SJSA1 (cell line): ENCODE data around the gene USP20. TPM values are rescaled to one million over a fixed set of nuclear protein-coding genes. Genes with fewer than 3 reads are reported as not detected.

ENCODE experiments used
- DNase-seq, 2 experiments: peaks; one replicate each; pipeline ENCODE4 v3.0.0-alpha.2; 2015 to 2020; ENCODE audit warnings: low spot score in 2 of 2, low read depth in 1 of 2
- H3K27ac ChIP-seq: fragments of 250-450 bp; sonication (Bioruptor Pico); 2 replicates; pipeline ENCODE4 v1.5.1; 2020; ENCODE audit warnings: mild to moderate bottlenecking, moderate library complexity
- H3K27me3 ChIP-seq: fragments of 250-450 bp; sonication (Bioruptor Pico); replicated peaks from 2 replicates; pipeline ENCODE4 v1.5.1; 2020; ENCODE audit warnings: mild to moderate bottlenecking, moderate library complexity
- H3K36me3 ChIP-seq: fragments of 250-450 bp; sonication (Bioruptor Pico); 2 replicates; pipeline ENCODE4 v1.5.1; 2020; ENCODE audit warnings: mild to moderate bottlenecking
- H3K4me1 ChIP-seq: fragments of 250-450 bp; sonication (Bioruptor Pico); replicated peaks from 2 replicates; pipeline ENCODE4 v1.6.1; 2021; ENCODE audit warnings: mild to moderate bottlenecking
- H3K4me3 ChIP-seq: fragments of 250-450 bp; sonication (Bioruptor Pico); 2 replicates; pipeline ENCODE4 v1.5.1; 2020; ENCODE audit warnings: mild to moderate bottlenecking
- H3K9me3 ChIP-seq: fragments of 250-450 bp; sonication (Bioruptor Pico); replicated peaks from 2 replicates; pipeline ENCODE4 v1.5.1; 2020; ENCODE audit warnings: mild to moderate bottlenecking
- total RNA-seq: library from RNA; depleted of rRNA; stranded (reverse); fragments of >200 nt; shearing (Covaris generic); gene quantifications from 2 replicates; pipeline ENCODE4 v1.2.3, GENCODE V29; 2014

Gene USP20
- total RNA-seq, 1 experiment from 2014 or later = 2.1 TPM

DNA sequence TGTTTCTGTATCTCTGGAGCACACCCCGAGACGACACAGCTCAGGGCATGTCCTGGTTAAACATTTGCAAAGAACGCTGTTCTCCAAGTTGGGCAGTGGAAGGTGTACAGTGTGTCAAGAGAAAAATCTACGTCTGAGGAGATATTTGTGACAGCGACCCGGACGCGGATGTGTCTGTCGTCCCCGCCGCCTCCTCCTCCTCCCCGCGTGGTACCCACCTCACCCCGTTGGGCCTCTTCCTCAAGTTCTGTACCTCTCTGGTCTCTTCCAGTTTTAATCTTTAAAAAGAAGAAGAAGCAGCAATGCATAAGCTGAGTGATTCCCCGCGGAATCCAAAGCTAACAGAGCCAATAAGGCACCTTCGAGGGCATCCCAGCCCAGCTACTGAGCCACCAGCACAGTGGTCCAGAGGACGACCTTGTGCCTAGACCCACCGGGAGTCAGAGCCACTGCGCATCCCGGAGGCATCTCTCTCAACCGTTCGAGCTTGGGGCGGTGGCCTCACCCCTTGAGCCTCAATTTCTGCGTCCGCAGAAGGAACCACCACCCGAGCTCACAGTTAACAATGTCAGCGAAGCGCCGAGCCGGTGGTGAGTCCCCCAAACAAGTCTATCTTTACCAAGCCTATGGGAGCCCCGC, 650 bp upstream of the USP20 start:
- no peak overlapping the region for H3K27ac ChIP-seq
- DNase-seq = no peak

DNA sequence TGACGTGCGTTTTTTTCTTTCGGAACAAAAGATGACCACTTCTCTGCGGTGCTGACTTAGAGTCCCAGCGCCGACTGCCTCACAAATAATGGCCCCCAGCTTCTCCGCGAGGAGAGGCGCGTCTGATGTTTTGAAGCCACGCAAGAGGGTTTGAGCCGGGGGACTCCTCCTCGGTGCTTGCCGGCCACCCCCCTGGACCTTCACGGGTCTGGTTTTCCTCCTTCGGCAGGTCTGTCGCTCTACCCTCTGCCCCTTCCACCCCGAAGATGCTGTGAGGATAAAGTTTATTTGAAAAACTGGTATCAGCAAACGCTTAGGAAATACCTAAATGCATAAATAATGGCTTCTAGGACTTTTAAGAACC, 584 bp downstream of the USP20 start:
- peaks cover 31% of the 10 kb centered on the region for H3K36me3 ChIP-seq
- H3K27ac ChIP-seq = no peak overlapping the region
- no peaks in the 10 kb centered on the region for H3K27me3 ChIP-seq
- H3K4me1 ChIP-seq = peaks cover 18% of the 10 kb centered on the region
- no peaks in the 10 kb centered on the region for H3K9me3 ChIP-seq
- peak overlapping the region; percentile 81 for H3K4me3 ChIP-seq
- no peak for DNase-seq

More for the DNA sequence above, 650 bp upstream of the USP20 start:
- peaks cover 18% of the 10 kb centered on the region for H3K4me1 ChIP-seq
- peak overlapping the region; percentile 81 for H3K4me3 ChIP-seq
- H3K36me3 ChIP-seq = peaks cover 37% of the 10 kb centered on the region
- H3K27me3 ChIP-seq = no peaks in the 10 kb centered on the region
- H3K9me3 ChIP-seq = no peaks in the 10 kb centered on the region

DNA sequence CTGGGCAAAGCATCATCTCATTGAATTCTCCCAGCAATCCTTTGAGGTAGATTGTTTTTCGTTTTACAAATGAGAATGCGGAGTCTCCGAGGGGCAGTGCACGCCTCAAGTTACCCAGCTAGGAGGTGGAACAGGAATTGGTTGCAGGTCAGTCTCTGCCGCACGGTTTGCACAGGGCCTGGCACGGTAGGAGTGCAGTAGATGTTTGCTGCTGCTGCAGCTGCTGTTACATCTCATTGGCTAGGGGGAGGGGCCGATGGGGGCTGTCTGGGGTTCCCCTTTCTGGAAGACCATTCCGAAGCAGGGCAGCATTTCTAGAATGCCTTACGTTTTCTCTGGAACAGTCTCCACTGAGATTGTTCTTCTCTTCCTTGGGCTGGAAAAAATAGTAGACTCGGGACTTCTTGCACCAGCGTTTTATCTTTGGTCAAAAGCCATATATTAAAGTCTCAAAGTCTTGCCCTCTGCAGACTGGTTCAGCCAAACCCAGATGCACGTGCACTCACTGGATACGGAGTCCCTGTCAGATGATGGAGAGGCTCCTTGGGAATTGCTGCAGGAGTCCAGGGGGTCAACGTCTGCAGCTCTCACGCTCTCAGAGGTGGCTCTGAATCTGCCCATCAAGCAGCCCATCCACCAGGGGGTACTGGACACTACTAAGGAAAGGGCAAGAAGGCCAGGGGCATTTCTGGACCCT, 1.2 kb downstream of the USP20 start:
- peak overlapping the region; percentile 81 for H3K4me3 ChIP-seq
- no peaks in the 10 kb centered on the region for H3K9me3 ChIP-seq
- H3K4me1 ChIP-seq = peaks cover 18% of the 10 kb centered on the region
- H3K27me3 ChIP-seq = no peaks in the 10 kb centered on the region
- no peak overlapping the region for H3K27ac ChIP-seq
- H3K36me3 ChIP-seq = peaks cover 25% of the 10 kb centered on the region
- no peak for DNase-seq

DNA sequence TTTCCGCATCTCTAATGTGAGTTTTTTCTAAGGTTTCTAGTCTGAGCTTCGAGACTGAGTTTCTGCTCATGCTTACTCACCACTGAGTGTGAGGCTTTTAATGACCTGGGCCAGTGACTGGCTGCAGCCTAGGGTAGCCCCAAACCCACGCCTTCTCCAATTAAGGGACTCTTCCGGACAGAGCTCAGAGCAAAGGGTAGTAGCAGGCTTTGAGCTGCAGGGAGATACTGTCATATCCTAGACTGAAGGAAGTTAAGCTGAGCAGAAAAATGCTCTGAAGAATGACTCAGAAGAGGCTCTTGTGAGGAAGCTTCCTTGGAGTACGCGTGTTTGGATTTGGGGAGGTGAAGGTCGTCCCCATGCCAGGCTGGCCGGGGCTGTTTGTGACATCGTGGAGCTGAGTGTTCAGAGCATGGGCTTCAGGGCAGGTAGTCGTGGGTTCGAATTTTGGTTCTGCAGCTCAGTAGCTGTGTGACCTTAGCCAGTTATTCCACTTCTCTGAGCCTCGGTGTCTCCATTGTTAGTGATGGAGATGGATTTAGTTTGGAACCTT, 3.5 kb downstream of the USP20 start:
- peaks cover 18% of the 10 kb centered on the region for H3K4me1 ChIP-seq
- peaks cover 5% of the 10 kb centered on the region for H3K36me3 ChIP-seq
- DNase-seq = peak in 1 of 2 experiments; percentile 36
- H3K4me3 ChIP-seq = no peak overlapping the region
- no peak overlapping the region for H3K27ac ChIP-seq
- no peaks in the 10 kb centered on the region for H3K27me3 ChIP-seq
- H3K9me3 ChIP-seq = no peaks in the 10 kb centered on the region

DNA sequence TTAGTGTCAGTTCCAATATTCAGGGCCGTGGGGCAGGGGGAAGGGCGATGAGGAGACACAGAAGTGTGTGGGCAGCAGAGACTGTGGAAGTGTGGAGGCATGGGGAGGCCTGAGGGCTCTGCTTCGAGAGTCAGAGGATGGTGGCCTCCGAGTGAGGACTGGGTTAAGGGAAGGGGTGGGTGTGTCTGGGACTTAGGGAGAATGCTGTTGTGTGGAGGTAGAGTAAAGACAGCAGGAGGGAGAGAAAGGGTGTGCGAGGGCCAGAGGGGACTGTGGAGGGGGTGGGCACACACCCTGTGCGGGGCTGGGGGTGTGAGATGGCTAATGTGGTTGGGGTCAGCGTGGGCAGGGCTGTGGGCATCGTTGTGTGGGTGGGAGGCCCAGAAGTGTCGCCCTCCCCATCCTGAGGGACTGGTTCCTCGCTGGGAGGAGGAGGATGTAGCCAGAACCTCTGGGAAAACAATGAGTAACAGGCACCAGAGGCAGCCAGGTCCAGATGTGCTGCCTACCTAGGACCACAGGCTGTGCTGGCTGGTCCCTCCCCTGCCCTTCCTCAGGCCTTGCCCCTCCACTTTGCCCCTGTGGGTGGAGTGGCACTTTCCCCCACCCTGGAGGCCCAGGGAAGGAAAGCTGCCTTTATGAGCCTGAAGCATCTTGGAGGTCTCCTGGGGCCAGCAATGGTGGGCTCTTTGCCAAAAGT, 4.2 kb downstream of the USP20 start:
- DNase-seq = no peak
- no peak overlapping the region for H3K27ac ChIP-seq
- no peaks in the 10 kb centered on the region for H3K9me3 ChIP-seq

DNA sequence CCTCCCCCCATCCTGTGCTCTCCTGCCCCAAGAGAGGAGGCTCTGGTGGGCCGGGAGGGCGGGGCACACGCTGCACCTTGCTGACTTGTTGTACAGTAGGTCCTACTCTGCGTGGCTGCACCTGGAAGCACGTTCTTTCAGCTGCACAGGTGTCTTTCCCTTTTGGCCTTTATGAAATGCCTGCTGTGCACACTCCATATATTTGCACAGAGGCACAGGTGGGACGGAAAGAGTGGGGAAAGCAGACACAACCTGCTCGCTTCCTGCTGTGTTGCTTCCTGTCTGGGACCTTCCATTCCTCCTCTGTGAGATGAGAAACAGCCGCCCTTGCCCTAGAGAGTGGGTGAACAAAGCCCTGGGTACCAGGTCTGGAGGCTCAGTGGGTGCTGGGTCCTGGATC, 4.8 kb downstream of the USP20 start:
- Histone ChIP-seq H3K27me3 (no peaks in the 10 kb centered on the region), H3K4me3 (no peak overlapping the region), H3K36me3 (peaks cover 5% of the 10 kb centered on the region), H3K9me3 (no peaks in the 10 kb centered on the region), H3K4me1 (peaks cover 18% of the 10 kb centered on the region), H3K27ac (no peak overlapping the region)
- no peak for DNase-seq

More for the DNA sequence above, 4.2 kb downstream of the USP20 start:
- Histone ChIP-seq H3K27me3 (no peaks in the 10 kb centered on the region), H3K4me1 (peaks cover 18% of the 10 kb centered on the region), H3K36me3 (peaks cover 5% of the 10 kb centered on the region), H3K4me3 (no peak overlapping the region)

DNA sequence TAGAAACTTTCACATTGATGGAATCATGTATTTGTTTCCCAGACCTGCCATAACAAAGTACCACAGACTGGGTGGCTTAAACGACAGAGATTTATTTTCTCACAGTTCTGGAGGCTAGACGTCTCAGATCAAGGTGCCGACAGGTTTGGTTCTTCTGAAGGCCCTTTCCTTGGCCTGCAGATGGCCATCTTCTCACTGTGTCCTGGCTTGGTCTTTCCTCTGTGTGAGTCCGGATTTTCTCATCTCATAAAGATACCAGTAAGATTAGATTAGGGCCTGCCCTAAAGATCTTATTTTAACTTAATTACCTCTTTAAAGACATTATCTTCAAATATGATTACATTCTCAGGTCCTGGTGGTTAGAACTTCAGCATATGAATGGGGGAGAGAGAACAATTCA, 5.8 kb downstream of the USP20 start:
- H3K27me3 ChIP-seq = no peaks in the 10 kb centered on the region; the same call in 1 of the 2 replicates
- DNase-seq = no peak
- peaks cover 16% of the 10 kb centered on the region for H3K4me1 ChIP-seq
- no peaks in the 10 kb centered on the region for H3K36me3 ChIP-seq
- no peak overlapping the region for H3K27ac ChIP-seq
- H3K9me3 ChIP-seq = no peaks in the 10 kb centered on the region
- H3K4me3 ChIP-seq = no peak overlapping the region

DNA sequence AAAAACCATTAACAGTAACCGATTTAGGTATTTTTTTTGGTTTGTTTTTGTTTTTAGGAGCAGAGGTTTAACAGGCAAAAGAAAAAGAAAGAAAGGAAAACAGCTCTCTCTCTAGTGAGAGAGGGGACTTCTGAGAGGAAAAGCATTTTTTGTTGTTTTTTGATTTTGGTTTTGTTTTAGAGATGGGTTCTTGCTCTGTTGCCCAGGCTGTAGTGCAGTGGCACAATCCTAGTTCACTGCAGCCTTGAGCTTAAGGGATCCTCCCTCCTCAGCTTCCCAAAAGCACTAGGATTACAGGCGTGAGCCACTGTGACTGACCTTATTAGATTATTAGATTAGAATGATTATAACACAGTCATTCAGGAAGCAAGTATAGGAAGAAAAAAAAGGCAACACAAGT, 10.1 kb downstream of the USP20 start:
- no peaks in the 10 kb centered on the region for H3K36me3 ChIP-seq
- no peak for DNase-seq
- no peak overlapping the region for H3K4me3 ChIP-seq
- H3K4me1 ChIP-seq = no peaks in the 10 kb centered on the region
- no peaks in the 10 kb centered on the region; the same call in 1 of the 2 replicates for H3K27me3 ChIP-seq
- no peak overlapping the region for H3K27ac ChIP-seq
- H3K9me3 ChIP-seq = no peaks in the 10 kb centered on the region

DNA sequence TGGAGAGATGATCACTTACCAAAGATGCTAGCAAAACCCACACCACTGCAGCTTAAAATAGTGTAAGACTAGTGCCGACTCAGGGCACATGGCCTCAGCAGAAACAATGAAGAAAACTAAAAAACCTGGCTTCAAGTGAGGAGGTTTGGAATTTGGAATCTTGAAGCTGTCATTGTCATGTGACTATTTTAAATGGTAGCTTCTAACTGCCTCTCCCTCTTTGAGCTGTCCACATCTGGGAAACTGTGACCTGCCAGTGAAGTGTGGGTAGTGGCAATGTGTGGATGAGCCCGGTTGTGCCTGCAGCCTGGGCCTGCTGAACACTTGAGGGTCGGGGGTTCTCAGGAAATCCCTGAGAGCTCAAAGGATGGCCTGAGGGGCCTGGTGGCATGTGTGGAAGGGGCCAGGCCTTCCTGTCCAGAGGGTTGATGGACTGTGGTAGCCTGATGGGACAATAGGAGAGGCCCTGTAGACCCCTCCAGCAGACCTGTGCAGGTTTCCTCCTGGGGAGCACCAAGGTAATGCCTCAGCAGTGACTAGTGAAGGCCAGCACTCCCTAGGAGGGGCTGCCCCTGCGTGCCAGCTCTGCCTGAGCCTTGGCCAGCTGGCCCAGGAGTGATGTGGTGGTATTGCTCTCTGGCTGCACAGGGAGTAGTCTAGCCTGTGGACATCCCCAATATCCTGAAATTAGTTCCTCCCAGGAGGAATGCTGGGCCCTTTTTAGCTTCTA, 13.6 kb downstream of the USP20 start:
- Histone ChIP-seq H3K4me1 (no peaks in the 10 kb centered on the region), H3K27me3 (no peaks in the 10 kb centered on the region; the same call in 1 of the 2 replicates), H3K9me3 (no peaks in the 10 kb centered on the region), H3K36me3 (peaks cover under 1% of the 10 kb centered on the region), H3K4me3 (no peak overlapping the region), H3K27ac (no peak overlapping the region)
- no peak for DNase-seq

DNA sequence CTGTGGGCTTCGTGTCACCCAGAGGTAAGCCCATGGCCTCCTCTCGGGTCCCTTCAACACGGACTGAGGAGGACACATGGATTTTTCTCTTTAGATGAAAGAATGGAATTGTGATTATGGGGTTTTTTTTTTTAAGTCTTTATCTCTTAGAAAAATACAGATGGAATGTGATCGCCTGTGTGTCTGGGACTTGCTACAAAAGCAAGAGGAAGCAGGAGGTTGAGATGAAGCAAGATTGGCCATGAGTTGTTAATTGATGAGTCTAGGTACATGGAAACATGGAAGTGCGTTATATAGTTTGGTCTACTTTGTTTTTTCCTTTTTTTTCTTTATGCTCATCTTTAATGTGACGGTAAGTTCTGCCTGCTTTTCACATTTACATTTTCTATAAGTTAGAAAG, 14.6 kb downstream of the USP20 start:
- H3K4me3 ChIP-seq = no peak overlapping the region
- DNase-seq = no peak
- peaks cover 4% of the 10 kb centered on the region for H3K36me3 ChIP-seq
- no peaks in the 10 kb centered on the region; the same call in 1 of the 2 replicates for H3K27me3 ChIP-seq
- no peaks in the 10 kb centered on the region for H3K9me3 ChIP-seq
- H3K27ac ChIP-seq = no peak overlapping the region
- H3K4me1 ChIP-seq = no peaks in the 10 kb centered on the region

DNA sequence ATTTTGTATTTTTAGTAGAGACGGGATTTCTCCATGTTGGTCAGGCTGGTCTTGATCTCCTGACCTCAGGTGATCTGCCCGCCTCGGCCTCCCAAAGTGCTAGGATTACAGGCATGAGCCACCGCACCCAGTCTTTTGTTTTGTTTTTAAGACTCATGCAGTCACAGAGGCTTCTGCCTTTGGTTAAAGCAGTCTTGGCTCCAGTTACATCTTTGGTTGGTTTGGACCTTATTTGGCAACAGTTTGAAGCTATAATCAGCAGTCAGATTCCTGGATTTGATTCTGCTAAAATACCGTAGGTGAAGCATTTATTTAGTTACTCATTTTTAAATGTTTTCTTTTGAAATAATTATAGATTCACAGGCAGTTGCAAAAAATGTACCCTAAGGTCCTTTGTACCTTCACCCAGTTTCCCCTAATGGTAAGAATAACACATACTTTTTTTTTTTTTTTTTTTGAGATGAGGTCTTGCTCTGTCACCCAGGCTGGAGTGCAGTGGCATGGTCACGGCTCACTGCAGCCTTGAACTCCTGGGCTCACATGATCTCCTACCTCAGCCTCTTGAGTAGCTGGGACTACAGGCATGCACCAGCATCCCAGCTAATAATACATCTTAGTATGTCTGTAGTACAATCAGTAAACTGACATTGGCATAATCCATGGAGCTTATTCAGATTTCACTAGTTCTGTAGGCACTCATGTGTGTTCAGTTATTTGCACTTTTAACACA, 15.7 kb downstream of the USP20 start:
- Histone ChIP-seq H3K27ac (no peak overlapping the region), H3K9me3 (no peaks in the 10 kb centered on the region), H3K4me3 (no peak overlapping the region), H3K36me3 (peaks cover 4% of the 10 kb centered on the region), H3K4me1 (no peaks in the 10 kb centered on the region), H3K27me3 (no peaks in the 10 kb centered on the region)
- DNase-seq = no peak

DNA sequence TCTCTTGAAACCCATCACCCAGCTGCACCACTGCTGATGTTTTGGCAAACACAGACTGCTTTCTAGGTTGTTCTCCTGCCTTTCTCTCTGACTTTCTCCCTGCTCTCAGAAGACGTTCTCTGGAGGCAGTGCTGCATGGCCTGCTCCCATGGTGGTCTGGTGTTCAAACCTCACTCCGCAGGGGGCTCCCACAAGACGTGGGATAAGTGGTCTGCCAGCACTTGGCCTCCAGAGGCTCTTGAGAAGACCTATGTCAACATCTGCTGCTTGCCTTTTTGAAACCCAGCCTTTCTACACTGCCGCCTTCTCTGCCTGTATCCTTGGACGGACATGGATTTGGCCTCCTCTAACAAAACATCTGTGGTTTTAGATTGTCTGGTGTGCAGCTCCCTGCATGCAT, 16.6 kb downstream of the USP20 start:
- Histone ChIP-seq H3K9me3 (no peaks in the 10 kb centered on the region), H3K4me1 (no peaks in the 10 kb centered on the region), H3K27me3 (no peaks in the 10 kb centered on the region), H3K36me3 (peaks cover 4% of the 10 kb centered on the region), H3K27ac (no peak overlapping the region), H3K4me3 (no peak overlapping the region)
- DNase-seq = no peak

DNA sequence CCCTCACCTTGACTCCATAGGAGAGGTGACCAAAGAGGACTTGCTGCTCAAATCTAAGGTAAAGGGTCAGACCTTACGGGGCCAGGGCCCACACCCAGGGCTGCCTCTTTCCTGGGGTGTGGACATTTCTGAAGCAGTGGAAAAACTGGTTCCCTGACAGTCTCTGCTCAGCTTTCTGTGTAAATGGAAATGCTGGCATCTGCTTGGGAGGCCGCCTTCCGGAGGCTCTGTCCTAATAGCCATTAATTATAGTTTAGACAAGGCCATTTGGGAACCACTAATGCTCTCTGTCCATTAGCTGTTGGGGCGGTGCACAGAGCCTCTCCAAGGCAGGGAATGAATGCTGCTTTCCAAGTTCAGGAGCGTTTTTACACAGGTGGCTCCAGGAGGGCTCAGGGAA, 17.3 kb downstream of the USP20 start:
- Histone ChIP-seq H3K27ac (no peak overlapping the region), H3K9me3 (no peaks in the 10 kb centered on the region), H3K4me1 (no peaks in the 10 kb centered on the region), H3K36me3 (peaks cover 4% of the 10 kb centered on the region), H3K27me3 (no peaks in the 10 kb centered on the region), H3K4me3 (no peak overlapping the region)
- DNase-seq = no peak
